GM12865 (cell line): ENCODE results near the gene BPIFA1.

Experiments used
- DNase-seq: peaks from one replicate; pipeline ENCODE4 v3.0.0; 2010; ENCODE audit warnings: low read depth
- H3K4me3 ChIP-seq: 2 replicates; pipeline ENCODE4 v1.5.1; 2011; ENCODE audit warnings: mild to moderate bottlenecking, low read depth, low read length, control low read depth
- CTCF ChIP-seq: IDR thresholded peaks from 2 replicates; pipeline ENCODE4 v1.5.1; 2011; ENCODE audit warnings: low read length, control low read depth, low read depth, inconsistent platforms; ENCODE audit not compliant: insufficient read depth; ENCODE audit errors: missing control alignments

Gene BPIFA1

GRCh38 chr20:33239418-33239817, 3.6 kb downstream of the BPIFA1 start:
- TF ChIP-seq CTCF = no peak
- no peak for DNase-seq
- no peak overlapping the region for H3K4me3 ChIP-seq

GRCh38 chr20:33239979-33240736, 4.4 kb downstream of the BPIFA1 start:
- no peak for DNase-seq
- no peak for TF ChIP-seq CTCF
- no peak overlapping the region for H3K4me3 ChIP-seq

- TF ChIP-seq CTCF = no peak
- no peak overlapping the region for H3K4me3 ChIP-seq
- DNase-seq = no peak
These were observed 5.1 kb downstream of the BPIFA1 start for GRCh38 chr20:33240923-33241322.

- no peak for TF ChIP-seq CTCF
- no peak for DNase-seq
- H3K4me3 ChIP-seq = no peak overlapping the region
These were observed 6.7 kb downstream of the BPIFA1 start for GRCh38 chr20:33242319-33243100.

- no peak for TF ChIP-seq CTCF
- no peak overlapping the region for H3K4me3 ChIP-seq
- no peak for DNase-seq
These were observed 10.3 kb downstream of the BPIFA1 start for GRCh38 chr20:33246077-33246476.

GRCh38 chr20:33249456-33249855, 13.7 kb downstream of the BPIFA1 start:
- DNase-seq = no peak
- TF ChIP-seq CTCF = no peak
- no peak overlapping the region for H3K4me3 ChIP-seq

GRCh38 chr20:33250666-33251065, 14.9 kb downstream of the BPIFA1 start:
- H3K4me3 ChIP-seq = no peak overlapping the region
- no peak for DNase-seq
- TF ChIP-seq CTCF = no peak
